Measurements from ENCODE around the gene CNTNAP2. TPM values are rescaled to one million over a fixed set of nuclear protein-coding genes. Genes with fewer than 3 reads are reported as not detected.
"Not testable (repeated sequence)": the region's sequence is repeated elsewhere in the genome, so short reads cannot be mapped to it uniquely, and the experiment has no call there.

The CNTNAP2 gene
- total and polyA plus RNA-seq, 2 donors (not counting 1 experiment from before 2014, with no cell fraction given): not detected

GRCh38 chr7:148299350-148300276, 2183.0 kb downstream of the CNTNAP2 start:
- Histone ChIP-seq H4K20me1 (ENCODE audit: control insufficient read depth, extremely low read depth, insufficient read depth, low read length) (no peaks in the 10 kb centered on the region), H3K9ac (ENCODE audit: insufficient read depth, low read length) (no peak overlapping the region), H3K36me3 (ENCODE audit: control insufficient read depth, insufficient read depth, low read length) (no peaks in the 10 kb centered on the region), H3K4me2 (ENCODE audit: extremely low read depth, insufficient read depth, low read length) (no peak overlapping the region), H2AFZ (ENCODE audit: low read length) (no peak overlapping the region), H3K4me3 (replicated peaks in 1 of 4; ENCODE audit: control extremely low read depth in 1 of 4, insufficient read depth in 1 of 4, low read depth in 3 of 4, low read length in 4 of 4) (no peak overlapping the region), H3K27ac (ENCODE audit: insufficient read depth, low read length) (no peak overlapping the region), H3K27me3 (ENCODE audit: control insufficient read depth, insufficient read depth, low read length) (no peaks in the 10 kb centered on the region), H3K79me2 (ENCODE audit: control insufficient read depth, insufficient read depth, low read length) (no peaks in the 10 kb centered on the region), H3K9me3 (ENCODE audit: control insufficient read depth, insufficient read depth, low read depth, low read length) (no peaks in the 10 kb centered on the region), H3K4me1 (ENCODE audit: control insufficient read depth, extremely low read depth, insufficient read depth, low read length) (no peaks in the 10 kb centered on the region)
- no peak for DNase-seq (ENCODE audit: low read depth in 2 of 2)
- TF ChIP-seq CTCF (conservative IDR thresholded peaks at IDR 0.05 in 1 of 2, IDR thresholded peaks at IDR 0.05 in 1 of 2; ENCODE audit: low read depth in 1 of 2, low read length in 2 of 2) (no peak), EZH2 (IDR thresholded peaks at IDR 0.05; ENCODE audit: low read length, missing control alignments) (no peak)

- not testable (repeated sequence) for H3K9me3 ChIP-seq (ENCODE audit: control insufficient read depth, insufficient read depth, low read depth, low read length); H2AFZ ChIP-seq (ENCODE audit: low read length); H3K4me1 ChIP-seq (ENCODE audit: control insufficient read depth, extremely low read depth, insufficient read depth, low read length); H3K27me3 ChIP-seq (ENCODE audit: control insufficient read depth, insufficient read depth, low read length); H3K4me3 ChIP-seq (replicated peaks in 1 of 4; ENCODE audit: control extremely low read depth in 1 of 4, insufficient read depth in 1 of 4, low read depth in 3 of 4, low read length in 4 of 4); H3K9ac ChIP-seq (ENCODE audit: insufficient read depth, low read length); H3K27ac ChIP-seq (ENCODE audit: insufficient read depth, low read length); H3K4me2 ChIP-seq (ENCODE audit: extremely low read depth, insufficient read depth, low read length); H3K36me3 ChIP-seq (ENCODE audit: control insufficient read depth, insufficient read depth, low read length); DNase-seq (ENCODE audit: low read depth in 2 of 2); H3K79me2 ChIP-seq (ENCODE audit: control insufficient read depth, insufficient read depth, low read length); H4K20me1 ChIP-seq (ENCODE audit: control insufficient read depth, extremely low read depth, insufficient read depth, low read length)
Measured at GRCh38 chr7:148302436-148302835, 2185.8 kb downstream of the CNTNAP2 start.

GRCh38 chr7:148303295-148304082, 2186.9 kb downstream of the CNTNAP2 start:
- no peaks in the 10 kb centered on the region for H3K4me1 ChIP-seq (ENCODE audit: control insufficient read depth, extremely low read depth, insufficient read depth, low read length)
- no peaks in the 10 kb centered on the region for H3K79me2 ChIP-seq (ENCODE audit: control insufficient read depth, insufficient read depth, low read length)
- no peak overlapping the region for H3K9ac ChIP-seq (ENCODE audit: insufficient read depth, low read length)
- no peaks in the 10 kb centered on the region for H3K36me3 ChIP-seq (ENCODE audit: control insufficient read depth, insufficient read depth, low read length)
- H3K27ac ChIP-seq (ENCODE audit: insufficient read depth, low read length): no peak overlapping the region
- TF ChIP-seq CTCF (conservative IDR thresholded peaks at IDR 0.05 in 1 of 2, IDR thresholded peaks at IDR 0.05 in 1 of 2; ENCODE audit: low read depth in 1 of 2, low read length in 2 of 2) (no peak), EZH2 (IDR thresholded peaks at IDR 0.05; ENCODE audit: low read length, missing control alignments) (no peak)
- H3K27me3 ChIP-seq (ENCODE audit: control insufficient read depth, insufficient read depth, low read length): no peaks in the 10 kb centered on the region
- DNase-seq (ENCODE audit: low read depth in 2 of 2): peak; percentile 11 to 14
- H2AFZ ChIP-seq (ENCODE audit: low read length): no peak overlapping the region
- no peak overlapping the region for H3K4me2 ChIP-seq (ENCODE audit: extremely low read depth, insufficient read depth, low read length)
- no peaks in the 10 kb centered on the region for H3K9me3 ChIP-seq (ENCODE audit: control insufficient read depth, insufficient read depth, low read depth, low read length)
- H3K4me3 ChIP-seq (replicated peaks in 1 of 4; ENCODE audit: control extremely low read depth in 1 of 4, insufficient read depth in 1 of 4, low read depth in 3 of 4, low read length in 4 of 4): no peak overlapping the region
- no peaks in the 10 kb centered on the region for H4K20me1 ChIP-seq (ENCODE audit: control insufficient read depth, extremely low read depth, insufficient read depth, low read length)

Data from fibroblast of lung (primary cell).